Skeletal muscle tissue (tissue), 4 donors: ENCODE data around the gene CIAO3. TPM values are rescaled to one million over a fixed set of nuclear protein-coding genes. Genes with fewer than 3 reads are reported as not detected.
"Not testable (repeated sequence)": the region's sequence is repeated elsewhere in the genome, so short reads cannot be mapped to it uniquely, and the experiment has no call there.

Experiments
- H3K27ac ChIP-seq: one replicate; pipeline ENCODE4 v1.7.0; 2013; ENCODE audit warnings: mild to moderate bottlenecking, low read depth, low read length, inconsistent platforms
- H3K27me3 ChIP-seq, 3 donors: one replicate each; pipeline ENCODE4 v1.7.0; 2013; ENCODE audit warnings: low read length in 3 of 3; ENCODE audit not compliant: control insufficient read depth in 3 of 3, insufficient read depth in 3 of 3
- H3K36me3 ChIP-seq, 3 donors: one replicate each; pipeline ENCODE4 v1.7.0; 2013; ENCODE audit warnings: low read length in 3 of 3; ENCODE audit not compliant: control insufficient read depth in 3 of 3, insufficient read depth in 3 of 3
- H3K4me1 ChIP-seq, 3 donors: one replicate each; pipeline ENCODE4 v1.7.0; 2013; ENCODE audit warnings: low read length in 3 of 3, mild to moderate bottlenecking in 3 of 3; ENCODE audit not compliant: control insufficient read depth in 3 of 3, insufficient read depth in 3 of 3
- H3K4me3 ChIP-seq, 3 donors: one replicate each; pipeline ENCODE4 v1.7.0; 2013; ENCODE audit warnings: low read length in 3 of 3
- H3K9ac ChIP-seq, 3 donors: one replicate each; pipeline ENCODE4 v1.7.0; 2013; ENCODE audit warnings: low read length in 3 of 3, mild to moderate bottlenecking in 3 of 3, moderate library complexity in 2 of 3, low read depth in 1 of 3
- H3K9me3 ChIP-seq, 3 donors: one replicate each; pipeline ENCODE4 v1.7.0; 2013; ENCODE audit warnings: low read length in 3 of 3; ENCODE audit not compliant: control insufficient read depth in 3 of 3
- total RNA-seq: library from RNA; depleted of rRNA; stranded (reverse); fragments of >200 nt; gene quantifications from one replicate; pipeline ENCODE4 v1.2.3, GENCODE V29; 2014
- donor health status: Osteomylitis.

CIAO3 gene
- total RNA-seq, 1 donor from 2014 or later = 43.3 TPM

DNA sequence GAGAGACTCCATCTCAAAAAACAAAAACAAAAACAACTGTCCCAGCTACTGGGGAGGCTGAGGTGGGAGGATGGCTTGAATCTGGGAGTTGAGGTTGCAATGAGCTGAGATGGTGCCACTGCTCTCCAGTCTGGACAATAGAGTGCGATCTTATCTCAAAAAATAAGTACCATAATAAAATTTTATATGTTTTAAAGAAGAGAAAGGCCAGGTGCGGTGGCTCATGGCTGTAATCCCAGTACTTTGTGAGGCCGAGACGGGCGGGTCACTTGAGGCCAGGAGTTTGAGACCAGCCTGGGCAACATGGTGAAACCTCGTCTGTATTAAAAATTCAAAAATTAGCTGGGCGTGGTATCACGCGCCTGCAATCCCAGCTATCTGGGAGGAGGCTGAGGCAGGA is 36.0 kb upstream of the CIAO3 start:
- Histone ChIP-seq H3K4me3 (no peak overlapping the region), H3K9ac (no peak overlapping the region), H3K27ac (no peak overlapping the region), H3K27me3 (peaks cover 40 to 49% (median 42%) of the 10 kb centered on the region in 3 donors), H3K36me3 (no peaks in the 10 kb centered on the region), H3K9me3 (no peaks in the 10 kb centered on the region), H3K4me1 (no peaks in the 10 kb centered on the region)

GRCh38 chr16:776298-776697 is 35.5 kb upstream of the CIAO3 start:
- H3K27me3 ChIP-seq = peaks cover 35 to 44% (median 37%) of the 10 kb centered on the region in 3 donors
- H3K9me3 ChIP-seq, H3K4me3 ChIP-seq, H3K9ac ChIP-seq, H3K36me3 ChIP-seq, H3K27ac ChIP-seq, H3K4me1 ChIP-seq: not testable (repeated sequence)

DNA sequence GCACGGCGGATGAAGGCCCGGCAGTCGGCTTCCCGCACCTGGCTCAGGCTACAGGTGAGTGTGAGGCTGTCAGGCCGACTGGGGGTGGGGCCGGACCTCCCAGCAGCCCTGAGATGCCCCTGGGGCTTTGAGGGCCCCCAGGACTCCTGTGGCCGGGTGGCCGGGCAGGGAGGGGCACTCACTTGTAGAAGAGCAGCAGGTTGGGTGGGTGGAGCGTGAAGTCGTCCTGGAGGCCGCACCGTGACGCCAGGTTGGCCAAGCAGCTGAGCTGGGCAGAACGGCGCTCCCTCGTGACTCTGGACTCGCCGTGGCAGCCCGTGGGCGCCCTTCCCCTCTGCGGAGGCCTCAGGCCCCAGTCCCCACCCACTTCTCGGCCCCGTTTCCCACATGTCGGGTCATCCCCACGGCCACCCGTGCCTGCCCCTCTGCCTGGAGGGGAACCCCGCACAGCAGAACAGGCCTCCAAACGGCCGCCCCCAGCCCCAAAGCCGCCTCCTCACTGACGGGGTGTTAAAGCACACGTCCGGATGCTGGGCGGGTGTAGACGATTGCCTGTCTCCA is 34.5 kb upstream of the CIAO3 start:
- Histone ChIP-seq H3K4me1 (no peaks in the 10 kb centered on the region), H3K4me3 (no peak overlapping the region), H3K9me3 (no peaks in the 10 kb centered on the region), H3K27me3 (peaks cover 25 to 38% (median 27%) of the 10 kb centered on the region in 3 donors), H3K36me3 (no peaks in the 10 kb centered on the region), H3K27ac (no peak overlapping the region), H3K9ac (no peak overlapping the region)

- no peaks in the 10 kb centered on the region for H3K36me3 ChIP-seq
- no peaks in the 10 kb centered on the region for H3K9me3 ChIP-seq
- H3K27ac ChIP-seq = no peak overlapping the region
- peaks cover 18 to 33% (median 19%) of the 10 kb centered on the region in 3 donors for H3K27me3 ChIP-seq
- no peak overlapping the region for H3K9ac ChIP-seq
- no peaks in the 10 kb centered on the region for H3K4me1 ChIP-seq
- no peak overlapping the region for H3K4me3 ChIP-seq
Measured at GRCh38 chr16:774086-775001, 33.5 kb upstream of the CIAO3 start.

- no peaks in the 10 kb centered on the region for H3K9me3 ChIP-seq
Measured at GRCh38 chr16:772959-773358, 32.2 kb upstream of the CIAO3 start.

DNA sequence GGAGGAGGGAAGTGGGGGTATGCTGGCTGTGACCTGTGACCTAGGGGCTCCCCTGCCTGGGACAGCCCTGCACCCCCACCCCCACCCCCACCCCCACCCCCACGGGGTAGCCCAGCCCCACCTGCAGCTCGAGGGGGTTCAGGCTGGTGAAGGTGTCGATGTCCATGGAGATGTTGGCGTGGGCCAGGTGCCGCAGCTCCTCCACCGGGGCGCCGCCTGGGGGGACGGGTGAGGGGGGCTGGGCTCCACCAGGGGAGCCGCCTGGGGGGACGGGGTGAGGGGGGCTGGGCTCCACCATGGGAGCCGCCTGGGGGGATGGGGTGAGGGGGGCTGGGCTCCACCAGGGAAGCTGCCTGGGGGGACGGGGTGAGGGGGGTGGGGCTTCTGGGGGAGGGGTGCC is 29.6 kb upstream of the CIAO3 start:
- no peak overlapping the region for H3K9ac ChIP-seq
- no peak overlapping the region for H3K27ac ChIP-seq
- H3K36me3 ChIP-seq = no peaks in the 10 kb centered on the region
- no peaks in the 10 kb centered on the region for H3K4me1 ChIP-seq
- H3K27me3 ChIP-seq = peaks cover 8 to 32% (median 10%) of the 10 kb centered on the region in 3 donors
- no peak overlapping the region for H3K4me3 ChIP-seq
- no peaks in the 10 kb centered on the region for H3K9me3 ChIP-seq

More at GRCh38 chr16:772959-773358, 32.2 kb upstream of the CIAO3 start:
- peaks cover 11 to 24% (median 12%) of the 10 kb centered on the region in 3 donors for H3K27me3 ChIP-seq
- H3K4me1 ChIP-seq = no peaks in the 10 kb centered on the region
- H3K4me3 ChIP-seq = no peak overlapping the region
- no peak overlapping the region for H3K27ac ChIP-seq
- H3K36me3 ChIP-seq = no peaks in the 10 kb centered on the region
- H3K9ac ChIP-seq = no peak overlapping the region

GRCh38 chr16:769934-770333 is 29.1 kb upstream of the CIAO3 start:
- Histone ChIP-seq H3K27me3 (peaks cover 8 to 34% (median 14%) of the 10 kb centered on the region in 3 donors), H3K4me1 (no peaks in the 10 kb centered on the region), H3K9me3 (no peaks in the 10 kb centered on the region), H3K36me3 (no peaks in the 10 kb centered on the region), H3K9ac (no peak overlapping the region), H3K27ac (no peak overlapping the region), H3K4me3 (no peak overlapping the region)

GRCh38 chr16:769184-769784 is 28.5 kb upstream of the CIAO3 start:
- Histone ChIP-seq H3K36me3 (no peaks in the 10 kb centered on the region), H3K9ac (no peak overlapping the region), H3K9me3 (no peaks in the 10 kb centered on the region), H3K4me1 (no peaks in the 10 kb centered on the region), H3K4me3 (no peak overlapping the region), H3K27ac (no peak overlapping the region), H3K27me3 (peaks cover 8 to 36% (median 14%) of the 10 kb centered on the region in 3 donors)

DNA sequence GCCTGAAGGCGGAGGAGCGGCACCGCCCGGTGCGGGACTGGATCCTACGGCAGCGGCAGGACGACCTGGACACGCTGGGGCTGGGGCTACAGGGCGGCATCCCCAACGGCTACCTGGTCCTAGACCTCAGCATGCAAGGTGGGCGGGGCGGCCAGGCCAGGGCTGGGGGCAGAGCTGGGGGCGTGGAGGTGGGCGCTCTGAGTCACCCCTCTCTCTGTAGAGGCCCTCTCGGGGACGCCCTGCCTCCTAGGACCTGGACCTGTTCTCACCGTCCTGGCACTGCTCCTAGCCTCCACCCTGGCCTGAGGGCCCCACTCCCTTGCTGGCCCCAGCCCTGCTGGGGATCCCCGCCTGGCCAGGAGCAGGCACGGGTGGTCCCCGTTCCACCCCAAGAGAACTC is 27.6 kb upstream of the CIAO3 start:
- H3K27ac ChIP-seq = no peak overlapping the region
- H3K9ac ChIP-seq = no peak overlapping the region
- no peaks in the 10 kb centered on the region for H3K36me3 ChIP-seq
- no peak overlapping the region for H3K4me3 ChIP-seq
- peaks cover 8 to 38% (median 18%) of the 10 kb centered on the region in 3 donors for H3K27me3 ChIP-seq
- H3K4me1 ChIP-seq = no peaks in the 10 kb centered on the region
- no peaks in the 10 kb centered on the region for H3K9me3 ChIP-seq

GRCh38 chr16:767743-768235 is 27.0 kb upstream of the CIAO3 start:
- Histone ChIP-seq H3K4me1 (no peaks in the 10 kb centered on the region), H3K4me3 (no peak overlapping the region), H3K27me3 (peaks cover 8 to 36% (median 23%) of the 10 kb centered on the region in 3 donors), H3K9me3 (no peaks in the 10 kb centered on the region), H3K27ac (no peak overlapping the region), H3K9ac (no peak overlapping the region), H3K36me3 (no peaks in the 10 kb centered on the region)
